Measurements from ENCODE around the gene TAP1. TPM values are rescaled to one million over a fixed set of nuclear protein-coding genes. Genes with fewer than 3 reads are reported as not detected.

TAP1 gene
- polyA plus RNA-seq, 1 experiment, result 80.4 TPM

DNA sequence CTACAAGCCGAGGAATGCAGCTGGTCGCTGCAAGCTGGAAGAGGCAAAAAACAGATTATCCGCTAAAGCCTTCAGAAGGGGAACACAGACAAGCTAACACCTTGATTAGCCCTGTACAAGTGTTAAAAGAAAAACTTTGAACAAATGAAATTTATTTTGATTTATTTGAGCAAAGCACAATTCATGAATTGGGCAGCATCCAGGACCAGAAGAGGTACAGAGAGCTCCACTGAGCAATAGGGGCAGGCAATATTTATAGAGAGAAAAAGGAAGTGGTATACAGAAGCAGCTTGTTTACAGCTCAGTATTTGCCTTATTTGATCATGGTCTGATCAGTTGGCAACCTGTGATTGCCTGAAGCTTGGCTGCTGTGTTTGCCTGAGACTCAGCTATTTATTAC lies 54.3 kb downstream of the TAP1 start:
- no peak overlapping the region for H3K4me3 ChIP-seq (ENCODE audit: low read depth, low read length)
- DNase-seq (ENCODE audit: low read depth), result no peak
- H3K36me3 ChIP-seq (ENCODE audit: control insufficient read depth, insufficient read depth, low read length), result no peaks in the 10 kb centered on the region
- peaks cover 6% of the 10 kb centered on the region for H3K27me3 ChIP-seq (ENCODE audit: control insufficient read depth, insufficient read depth, low read length)
- ChIA-PET CTCF (interaction anchor here (1.3 to 1.6 kb wide), 2 partner anchors 13 to 385 kb away, joined by 8 to 10 read pairs; no protein-coding TSS in a partner anchor), POLR2A (no interaction called here)
- TF ChIP-seq, protein P1, sequence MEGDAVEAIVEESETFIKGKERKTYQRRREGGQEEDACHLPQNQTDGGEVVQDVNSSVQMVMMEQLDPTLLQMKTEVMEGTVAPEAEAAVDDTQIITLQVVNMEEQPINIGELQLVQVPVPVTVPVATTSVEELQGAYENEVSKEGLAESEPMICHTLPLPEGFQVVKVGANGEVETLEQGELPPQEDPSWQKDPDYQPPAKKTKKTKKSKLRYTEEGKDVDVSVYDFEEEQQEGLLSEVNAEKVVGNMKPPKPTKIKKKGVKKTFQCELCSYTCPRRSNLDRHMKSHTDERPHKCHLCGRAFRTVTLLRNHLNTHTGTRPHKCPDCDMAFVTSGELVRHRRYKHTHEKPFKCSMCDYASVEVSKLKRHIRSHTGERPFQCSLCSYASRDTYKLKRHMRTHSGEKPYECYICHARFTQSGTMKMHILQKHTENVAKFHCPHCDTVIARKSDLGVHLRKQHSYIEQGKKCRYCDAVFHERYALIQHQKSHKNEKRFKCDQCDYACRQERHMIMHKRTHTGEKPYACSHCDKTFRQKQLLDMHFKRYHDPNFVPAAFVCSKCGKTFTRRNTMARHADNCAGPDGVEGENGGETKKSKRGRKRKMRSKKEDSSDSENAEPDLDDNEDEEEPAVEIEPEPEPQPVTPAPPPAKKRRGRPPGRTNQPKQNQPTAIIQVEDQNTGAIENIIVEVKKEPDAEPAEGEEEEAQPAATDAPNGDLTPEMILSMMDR (IDR thresholded peaks at IDR 0.05; ENCODE audit: insufficient read depth, low read depth, low read length), result no peak

- TF ChIP-seq, protein P1 (IDR thresholded peaks at IDR 0.05; ENCODE audit: insufficient read depth, low read depth, low read length), result peak; percentile 78
- Histone ChIP-seq H3K27me3 (ENCODE audit: control insufficient read depth, insufficient read depth, low read length) (peaks cover 9% of the 10 kb centered on the region), H3K36me3 (ENCODE audit: control insufficient read depth, insufficient read depth, low read length) (no peaks in the 10 kb centered on the region), H3K4me3 (ENCODE audit: low read depth, low read length) (peak overlapping the region; percentile 5; the same call in 1 of the 2 replicates)
- no peak for DNase-seq (ENCODE audit: low read depth)
- CTCF ChIA-PET, result interaction anchor here (0.6 to 2.1 kb wide), 9 partner anchors 11 to 383 kb away, joined by 3 to 10 read pairs (median 4); no protein-coding TSS in a partner anchor
- POLR2A ChIA-PET, result no interaction called here
These were observed 56.4 kb downstream of the TAP1 start for GRCh38 chr6:32796848-32797776.

Small RNAs within 50 kb of the gene (small RNA-seq; reads per million reads assigned to genes)
- not detected for gene HLA-Z (ENCODE audit: insufficient read length, low read depth, low replicate concordance)

Other genes starting within 250 kb of the TAP1 start
- not detected in 2 replicates for gene HLA-DQA1, start 216.3 kb downstream of the TAP1 start, polyA plus RNA-seq (2011; rRNA removed)
- gene HLA-DQB1, start 187.0 kb downstream of the TAP1 start, polyA plus RNA-seq (2011; rRNA removed), result not detected in 2 replicates
- gene HLA-DQA2, start 112.3 kb downstream of the TAP1 start, polyA plus RNA-seq (2011; rRNA removed), result not detected in 2 replicates
- not detected in 2 replicates for gene HLA-DQB2, start 90.2 kb downstream of the TAP1 start, polyA plus RNA-seq (2011; rRNA removed)
- gene HLA-DOB, start 36.7 kb downstream of the TAP1 start, polyA plus RNA-seq (2011; rRNA removed), result 0.12 and 0.16 TPM in 2 replicates
- gene TAP2, start 15.0 kb downstream of the TAP1 start, polyA plus RNA-seq (2011; rRNA removed), result 18.0 and 25.4 TPM in 2 replicates
- 56.7 and 79.6 TPM in 2 replicates for gene PSMB8, start 9.7 kb downstream of the TAP1 start, polyA plus RNA-seq (2011; rRNA removed)
- 37.9 and 44.7 TPM in 2 replicates for gene PSMB9, start 488 bp upstream of the TAP1 start, polyA plus RNA-seq (2011; rRNA removed)
- not detected in 2 replicates for gene HLA-DMB, start 87.3 kb upstream of the TAP1 start, polyA plus RNA-seq (2011; rRNA removed)
- 3.5 and 3.8 TPM in 2 replicates for gene HLA-DMA, start 99.4 kb upstream of the TAP1 start, polyA plus RNA-seq (2011; rRNA removed)
- 110 and 128 TPM in 2 replicates for gene BRD2, start 114.9 kb upstream of the TAP1 start, polyA plus RNA-seq (2011; rRNA removed)
- not detected in 2 replicates for gene HLA-DOA, start 155.9 kb upstream of the TAP1 start, polyA plus RNA-seq (2011; rRNA removed)
- 11.2 and 12.1 TPM in 2 replicates for gene HLA-DPA1, start 219.9 kb upstream of the TAP1 start, polyA plus RNA-seq (2011; rRNA removed)
- gene HLA-DPB1, start 222.3 kb upstream of the TAP1 start, polyA plus RNA-seq (2011; rRNA removed), result 8.2 and 11.2 TPM in 2 replicates

All from BJ (cell line).